GM23338 (cell line): Measurements from ENCODE around the gene R3HCC1L. TPM values are rescaled to one million over a fixed set of nuclear protein-coding genes. Genes with fewer than 3 reads are reported as not detected.

Experiments used
- ATAC-seq: fragments of 200-7000 bp; cut with Tn5 transposase; 3 replicates; pipeline ENCODE4 v1.9.1; 2020
- DNase-seq: peaks from one replicate; pipeline ENCODE4 v3.0.0-alpha.2; 2015; ENCODE audit warnings: low spot score
- H2AFZ ChIP-seq: fragments of 200-600 bp; sonication (generic); 2 replicates; pipeline ENCODE4 v1.8.0; 2016; ENCODE audit warnings: antibody characterized with exemption, mild to moderate bottlenecking, moderate library complexity
- H3F3A ChIP-seq: fragments of 200-600 bp; sonication (generic); replicated peaks from 2 replicates; pipeline ENCODE4 v1.8.0; 2017; ENCODE audit warnings: antibody characterized with exemption, mixed run types, low read depth
- H3K27ac ChIP-seq: fragments of 200-600 bp; sonication (generic); 2 replicates; pipeline ENCODE4 v1.6.1; 2016; ENCODE audit warnings: low read depth
- H3K27me3 ChIP-seq: fragments of 200-600 bp; sonication (generic); 2 replicates; pipeline ENCODE4 v1.8.0; 2016; ENCODE audit warnings: mild to moderate bottlenecking, mixed run types, moderate library complexity; ENCODE audit not compliant: insufficient read depth
- H3K36me3 ChIP-seq: fragments of 200-600 bp; sonication (generic); 2 replicates; pipeline ENCODE4 v1.8.0; 2016; ENCODE audit warnings: mild to moderate bottlenecking; ENCODE audit not compliant: insufficient read depth
- H3K4me1 ChIP-seq: fragments of 200-600 bp; sonication (generic); 2 replicates; pipeline ENCODE4 v1.8.0; 2016; ENCODE audit warnings: mild to moderate bottlenecking, moderate library complexity; ENCODE audit not compliant: insufficient read depth
- H3K4me2 ChIP-seq: fragments of 200-600 bp; sonication (generic); 2 replicates; pipeline ENCODE4 v1.7.1; 2017; ENCODE audit warnings: mixed run types
- H3K4me3 ChIP-seq: fragments of 200-600 bp; sonication (generic); 2 replicates; pipeline ENCODE4 v1.6.1; 2016; ENCODE audit warnings: mixed run types
- H3K79me2 ChIP-seq: fragments of 200-600 bp; sonication (generic); replicated peaks from 2 replicates; pipeline ENCODE4 v1.8.0; 2017; ENCODE audit warnings: mild to moderate bottlenecking; ENCODE audit not compliant: insufficient read depth
- H3K9me2 ChIP-seq: fragments of 200-600 bp; sonication (generic); 2 replicates; pipeline ENCODE4 v1.8.0; 2017; ENCODE audit not compliant: insufficient read depth
- H4K20me1 ChIP-seq: fragments of 200-600 bp; sonication (generic); replicated peaks from 2 replicates; pipeline ENCODE4 v1.8.0; 2017; ENCODE audit warnings: mild to moderate bottlenecking; ENCODE audit not compliant: insufficient read depth
- H3K27ac Mint-ChIP-seq: 2 replicates; pipeline ENCODE4 v1.8.0; 2020; ENCODE audit warnings: inconsistent platforms, mild to moderate bottlenecking, moderate library complexity, mixed read lengths
- H3K27me3 Mint-ChIP-seq: 3 replicates; pipeline ENCODE4 v1.8.0; 2022; ENCODE audit warnings: low read depth, mild to moderate bottlenecking, moderate library complexity, mixed read lengths, inconsistent platforms; ENCODE audit not compliant: insufficient read depth, poor library complexity
- H3K36me3 Mint-ChIP-seq: 3 replicates; pipeline ENCODE4 v1.8.0; 2021; ENCODE audit warnings: low read depth, mild to moderate bottlenecking, inconsistent platforms, moderate library complexity, mixed read lengths
- H3K4me1 Mint-ChIP-seq: 3 replicates; pipeline ENCODE4 v1.8.0; 2020; ENCODE audit warnings: mild to moderate bottlenecking, inconsistent platforms, mixed read lengths
- H3K4me3 Mint-ChIP-seq: 3 replicates; pipeline ENCODE4 v1.8.0; 2021; ENCODE audit warnings: moderate library complexity, mild to moderate bottlenecking, inconsistent platforms, mixed read lengths
- H3K9me3 Mint-ChIP-seq: 3 replicates; pipeline ENCODE4 v1.8.0; 2020; ENCODE audit warnings: moderate library complexity, mild to moderate bottlenecking, inconsistent platforms, mixed read lengths
- CREB1 ChIP-seq: fragments of 250-450 bp; sonication (Bioruptor Pico); IDR thresholded peaks from 2 replicates; pipeline ENCODE4 v1.5.0; 2020; ENCODE audit warnings: low read depth, mild to moderate bottlenecking, moderate library complexity
- CTCF ChIP-seq, 2 experiments: fragments of 200-600 bp in 1 of 2; sonication (generic) in 1 of 2; conservative IDR thresholded peaks; 2 replicates each; pipeline versions ENCODE4 v1.5.1 to v1.6.1; 2016 to 2017; ENCODE audit warnings: antibody characterized with exemption in 2 of 2, low read depth in 2 of 2, mild to moderate bottlenecking in 2 of 2, moderate library complexity in 1 of 2
- EZH2 ChIP-seq: fragments of 200-600 bp; sonication (generic); IDR thresholded peaks from one replicate; pipeline ENCODE4 v1.8.0; 2017; ENCODE audit warnings: antibody characterized with exemption, mild to moderate bottlenecking, low read depth; ENCODE audit not compliant: unreplicated experiment
- EZH2phosphoT487 ChIP-seq: fragments of 200-600 bp; sonication (generic); IDR thresholded peaks from one replicate; pipeline ENCODE4 v1.8.1; 2018; ENCODE audit warnings: antibody characterized with exemption; ENCODE audit not compliant: unreplicated experiment
- JUNB ChIP-seq: IDR thresholded peaks from one replicate; pipeline ENCODE4 v1.6.1; 2016; ENCODE audit warnings: antibody characterized with exemption; ENCODE audit not compliant: unreplicated experiment
- NANOG ChIP-seq: IDR thresholded peaks from 2 replicates; pipeline ENCODE4 v1.6.1; 2016; ENCODE audit warnings: antibody characterized with exemption, borderline replicate concordance
- POLR2AphosphoS5 ChIP-seq: IDR thresholded peaks from 2 replicates; pipeline ENCODE4 v1.6.1; 2016; ENCODE audit warnings: antibody characterized with exemption, low read depth
- STAT1 ChIP-seq: IDR thresholded peaks from one replicate; pipeline ENCODE4 v1.6.1; 2016; ENCODE audit warnings: antibody characterized with exemption; ENCODE audit not compliant: unreplicated experiment
- ZNF114 ChIP-seq: fragments of 250-450 bp; sonication (Bioruptor Pico); IDR thresholded peaks from 2 replicates; pipeline ENCODE4 v1.5.0; 2020; ENCODE audit warnings: mild to moderate bottlenecking, moderate library complexity
- ZNF331 ChIP-seq: fragments of 250-450 bp; sonication (Bioruptor Pico); IDR thresholded peaks from 2 replicates; pipeline ENCODE4 v1.5.0; 2020; ENCODE audit warnings: low read depth, mild to moderate bottlenecking, moderate library complexity
- polyA plus RNA-seq: library from polyadenylated mRNA; unstranded; fragments of >200 nt; fragmentation: Nextera tagmentation; extraction: Ambion mirVana; gene quantifications from 2 replicates; pipeline ENCODE4 v1.2.1, GENCODE V29; 2016
- total RNA-seq: library from RNA; depleted of rRNA; stranded (reverse); fragments of >200 nt; shearing (Covaris generic); gene quantifications from 2 replicates; pipeline ENCODE4 v1.2.3, GENCODE V29; 2014
- TF ChIP-seq, protein P1 (sequence below): fragments of 250-450 bp; sonication (Bioruptor Pico); IDR thresholded peaks from 2 replicates; pipeline ENCODE4 v1.5.0; 2020; ENCODE audit warnings: mild to moderate bottlenecking, moderate library complexity
- TF ChIP-seq, protein P2 (sequence below): IDR thresholded peaks from one replicate; pipeline ENCODE4 v1.6.1; 2018; ENCODE audit warnings: antibody characterized with exemption; ENCODE audit not compliant: unreplicated experiment
- TF ChIP-seq, protein P3 (sequence below): IDR thresholded peaks from 2 replicates; pipeline ENCODE4 v1.6.1; 2016; ENCODE audit warnings: antibody characterized with exemption

Gene R3HCC1L
- total and polyA plus RNA-seq, 2 experiments from 2014 or later, result 9.3 to 15.8 TPM

DNA sequence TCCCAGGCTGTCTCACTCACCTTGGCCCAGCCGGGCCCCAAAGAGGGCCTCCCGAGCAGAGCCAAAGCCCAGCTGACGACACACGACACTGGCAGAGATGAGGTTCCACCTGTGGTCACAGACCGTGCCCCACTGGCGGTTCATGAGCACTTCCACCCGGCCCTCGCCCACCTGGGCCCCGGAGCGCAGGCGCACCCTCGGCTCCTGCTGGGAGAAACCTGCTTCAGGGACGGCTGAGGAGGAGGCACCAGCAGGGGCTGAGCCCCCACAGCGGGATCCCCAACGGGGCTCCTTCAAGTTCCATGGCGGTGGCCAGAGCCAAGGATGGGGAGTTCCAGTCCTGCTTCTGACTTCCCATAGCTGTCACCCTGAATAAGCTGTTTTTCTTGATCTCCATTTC, 123.5 kb downstream of the R3HCC1L start:
- Mint-ChIP-seq H3K9me3 (no peaks in the 10 kb centered on the region), H3K36me3 (no peaks in the 10 kb centered on the region; the same call in 2 of the 3 replicates), H3K27me3 (peaks cover 2% of the 10 kb centered on the region), H3K4me3 (no peak overlapping the region), H3K4me1 (peaks cover 2% of the 10 kb centered on the region; the same call in 1 of the 3 replicates), H3K27ac (no peak overlapping the region)
- TF ChIP-seq, protein P1, sequence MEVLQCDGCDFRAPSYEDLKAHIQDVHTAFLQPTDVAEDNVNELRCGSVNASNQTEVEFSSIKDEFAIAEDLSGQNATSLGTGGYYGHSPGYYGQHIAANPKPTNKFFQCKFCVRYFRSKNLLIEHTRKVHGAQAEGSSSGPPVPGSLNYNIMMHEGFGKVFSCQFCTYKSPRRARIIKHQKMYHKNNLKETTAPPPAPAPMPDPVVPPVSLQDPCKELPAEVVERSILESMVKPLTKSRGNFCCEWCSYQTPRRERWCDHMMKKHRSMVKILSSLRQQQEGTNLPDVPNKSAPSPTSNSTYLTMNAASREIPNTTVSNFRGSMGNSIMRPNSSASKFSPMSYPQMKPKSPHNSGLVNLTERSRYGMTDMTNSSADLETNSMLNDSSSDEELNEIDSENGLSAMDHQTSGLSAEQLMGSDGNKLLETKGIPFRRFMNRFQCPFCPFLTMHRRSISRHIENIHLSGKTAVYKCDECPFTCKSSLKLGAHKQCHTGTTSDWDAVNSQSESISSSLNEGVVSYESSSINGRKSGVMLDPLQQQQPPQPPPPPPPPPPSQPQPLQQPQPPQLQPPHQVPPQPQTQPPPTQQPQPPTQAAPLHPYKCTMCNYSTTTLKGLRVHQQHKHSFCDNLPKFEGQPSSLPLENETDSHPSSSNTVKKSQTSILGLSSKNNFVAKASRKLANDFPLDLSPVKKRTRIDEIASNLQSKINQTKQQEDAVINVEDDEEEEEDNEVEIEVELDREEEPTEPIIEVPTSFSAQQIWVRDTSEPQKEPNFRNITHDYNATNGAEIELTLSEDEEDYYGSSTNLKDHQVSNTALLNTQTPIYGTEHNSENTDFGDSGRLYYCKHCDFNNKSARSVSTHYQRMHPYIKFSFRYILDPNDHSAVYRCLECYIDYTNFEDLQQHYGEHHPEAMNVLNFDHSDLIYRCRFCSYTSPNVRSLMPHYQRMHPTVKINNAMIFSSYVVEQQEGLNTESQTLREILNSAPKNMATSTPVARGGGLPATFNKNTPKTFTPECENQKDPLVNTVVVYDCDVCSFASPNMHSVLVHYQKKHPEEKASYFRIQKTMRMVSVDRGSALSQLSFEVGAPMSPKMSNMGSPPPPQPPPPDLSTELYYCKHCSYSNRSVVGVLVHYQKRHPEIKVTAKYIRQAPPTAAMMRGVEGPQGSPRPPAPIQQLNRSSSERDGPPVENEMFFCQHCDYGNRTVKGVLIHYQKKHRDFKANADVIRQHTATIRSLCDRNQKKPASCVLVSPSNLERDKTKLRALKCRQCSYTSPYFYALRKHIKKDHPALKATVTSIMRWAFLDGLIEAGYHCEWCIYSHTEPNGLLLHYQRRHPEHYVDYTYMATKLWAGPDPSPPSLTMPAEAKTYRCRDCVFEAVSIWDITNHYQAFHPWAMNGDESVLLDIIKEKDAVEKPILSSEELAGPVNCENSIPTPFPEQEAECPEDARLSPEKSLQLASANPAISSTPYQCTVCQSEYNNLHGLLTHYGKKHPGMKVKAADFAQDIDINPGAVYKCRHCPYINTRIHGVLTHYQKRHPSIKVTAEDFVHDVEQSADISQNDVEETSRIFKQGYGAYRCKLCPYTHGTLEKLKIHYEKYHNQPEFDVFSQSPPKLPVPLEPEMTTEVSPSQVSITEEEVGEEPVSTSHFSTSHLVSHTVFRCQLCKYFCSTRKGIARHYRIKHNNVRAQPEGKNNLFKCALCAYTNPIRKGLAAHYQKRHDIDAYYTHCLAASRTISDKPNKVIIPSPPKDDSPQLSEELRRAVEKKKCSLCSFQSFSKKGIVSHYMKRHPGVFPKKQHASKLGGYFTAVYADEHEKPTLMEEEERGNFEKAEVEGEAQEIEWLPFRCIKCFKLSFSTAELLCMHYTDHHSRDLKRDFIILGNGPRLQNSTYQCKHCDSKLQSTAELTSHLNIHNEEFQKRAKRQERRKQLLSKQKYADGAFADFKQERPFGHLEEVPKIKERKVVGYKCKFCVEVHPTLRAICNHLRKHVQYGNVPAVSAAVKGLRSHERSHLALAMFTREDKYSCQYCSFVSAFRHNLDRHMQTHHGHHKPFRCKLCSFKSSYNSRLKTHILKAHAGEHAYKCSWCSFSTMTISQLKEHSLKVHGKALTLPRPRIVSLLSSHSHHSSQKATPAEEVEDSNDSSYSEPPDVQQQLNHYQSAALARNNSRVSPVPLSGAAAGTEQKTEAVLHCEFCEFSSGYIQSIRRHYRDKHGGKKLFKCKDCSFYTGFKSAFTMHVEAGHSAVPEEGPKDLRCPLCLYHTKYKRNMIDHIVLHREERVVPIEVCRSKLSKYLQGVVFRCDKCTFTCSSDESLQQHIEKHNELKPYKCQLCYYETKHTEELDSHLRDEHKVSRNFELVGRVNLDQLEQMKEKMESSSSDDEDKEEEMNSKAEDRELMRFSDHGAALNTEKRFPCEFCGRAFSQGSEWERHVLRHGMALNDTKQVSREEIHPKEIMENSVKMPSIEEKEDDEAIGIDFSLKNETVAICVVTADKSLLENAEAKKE (CRISPR knock-in tag), result no peak
- no peak for TF ChIP-seq ZNF331 (CRISPR knock-in tag)
- no peak for TF ChIP-seq ZNF114 (CRISPR knock-in tag)
- no peak for TF ChIP-seq JUNB
- no peak for TF ChIP-seq NANOG
- TF ChIP-seq POLR2AphosphoS5, result no peak
- TF ChIP-seq EZH2, result no peak
- no peak for TF ChIP-seq EZH2phosphoT487
- TF ChIP-seq, protein P2, sequence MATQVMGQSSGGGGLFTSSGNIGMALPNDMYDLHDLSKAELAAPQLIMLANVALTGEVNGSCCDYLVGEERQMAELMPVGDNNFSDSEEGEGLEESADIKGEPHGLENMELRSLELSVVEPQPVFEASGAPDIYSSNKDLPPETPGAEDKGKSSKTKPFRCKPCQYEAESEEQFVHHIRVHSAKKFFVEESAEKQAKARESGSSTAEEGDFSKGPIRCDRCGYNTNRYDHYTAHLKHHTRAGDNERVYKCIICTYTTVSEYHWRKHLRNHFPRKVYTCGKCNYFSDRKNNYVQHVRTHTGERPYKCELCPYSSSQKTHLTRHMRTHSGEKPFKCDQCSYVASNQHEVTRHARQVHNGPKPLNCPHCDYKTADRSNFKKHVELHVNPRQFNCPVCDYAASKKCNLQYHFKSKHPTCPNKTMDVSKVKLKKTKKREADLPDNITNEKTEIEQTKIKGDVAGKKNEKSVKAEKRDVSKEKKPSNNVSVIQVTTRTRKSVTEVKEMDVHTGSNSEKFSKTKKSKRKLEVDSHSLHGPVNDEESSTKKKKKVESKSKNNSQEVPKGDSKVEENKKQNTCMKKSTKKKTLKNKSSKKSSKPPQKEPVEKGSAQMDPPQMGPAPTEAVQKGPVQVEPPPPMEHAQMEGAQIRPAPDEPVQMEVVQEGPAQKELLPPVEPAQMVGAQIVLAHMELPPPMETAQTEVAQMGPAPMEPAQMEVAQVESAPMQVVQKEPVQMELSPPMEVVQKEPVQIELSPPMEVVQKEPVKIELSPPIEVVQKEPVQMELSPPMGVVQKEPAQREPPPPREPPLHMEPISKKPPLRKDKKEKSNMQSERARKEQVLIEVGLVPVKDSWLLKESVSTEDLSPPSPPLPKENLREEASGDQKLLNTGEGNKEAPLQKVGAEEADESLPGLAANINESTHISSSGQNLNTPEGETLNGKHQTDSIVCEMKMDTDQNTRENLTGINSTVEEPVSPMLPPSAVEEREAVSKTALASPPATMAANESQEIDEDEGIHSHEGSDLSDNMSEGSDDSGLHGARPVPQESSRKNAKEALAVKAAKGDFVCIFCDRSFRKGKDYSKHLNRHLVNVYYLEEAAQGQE, result no peak
- TF ChIP-seq, protein P3, sequence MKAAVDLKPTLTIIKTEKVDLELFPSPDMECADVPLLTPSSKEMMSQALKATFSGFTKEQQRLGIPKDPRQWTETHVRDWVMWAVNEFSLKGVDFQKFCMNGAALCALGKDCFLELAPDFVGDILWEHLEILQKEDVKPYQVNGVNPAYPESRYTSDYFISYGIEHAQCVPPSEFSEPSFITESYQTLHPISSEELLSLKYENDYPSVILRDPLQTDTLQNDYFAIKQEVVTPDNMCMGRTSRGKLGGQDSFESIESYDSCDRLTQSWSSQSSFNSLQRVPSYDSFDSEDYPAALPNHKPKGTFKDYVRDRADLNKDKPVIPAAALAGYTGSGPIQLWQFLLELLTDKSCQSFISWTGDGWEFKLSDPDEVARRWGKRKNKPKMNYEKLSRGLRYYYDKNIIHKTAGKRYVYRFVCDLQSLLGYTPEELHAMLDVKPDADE, result no peak
- TF ChIP-seq CTCF (conservative IDR thresholded peaks at IDR 0.05; ENCODE audit: low read depth in 2 of 2), result no peak
- TF ChIP-seq STAT1, result no peak
- no peak for TF ChIP-seq CREB1
- H3K36me3 ChIP-seq, result no peaks in the 10 kb centered on the region
- H3K79me2 ChIP-seq, result no peaks in the 10 kb centered on the region
- no peaks in the 10 kb centered on the region; the same call in 1 of the 2 replicates for H4K20me1 ChIP-seq
- H3K4me2 ChIP-seq, result no peak overlapping the region
- no peaks in the 10 kb centered on the region for H3F3A ChIP-seq
- no peak overlapping the region for H2AFZ ChIP-seq
- no peak for DNase-seq
- H3K9me2 ChIP-seq, result no peaks in the 10 kb centered on the region
- ATAC-seq, result no peak
- no peaks in the 10 kb centered on the region for H3K4me1 ChIP-seq
- no peak overlapping the region for H3K27ac ChIP-seq
- H3K4me3 ChIP-seq, result no peak overlapping the region
- no peaks in the 10 kb centered on the region for H3K27me3 ChIP-seq
